K562 (cell line): ENCODE measurements around the gene LINGO4. TPM values are rescaled to one million over a fixed set of nuclear protein-coding genes. Genes with fewer than 3 reads are reported as not detected.

Experiments used
- BCLAF1 ChIP-seq, 2 experiments: fragments of 450-650 bp in 1 of 2; IDR thresholded peaks; 2 replicates each; pipeline ENCODE4 v1.6.1; 2011 to 2017; ENCODE audit warnings: low read depth in 2 of 2, antibody characterized with exemption in 1 of 2, borderline replicate concordance in 1 of 2, low read length in 1 of 2, mild to moderate bottlenecking in 1 of 2, mixed read lengths in 1 of 2; ENCODE audit not compliant: control insufficient read depth in 1 of 2
- CBFB ChIP-seq: sonication (generic); formaldehyde crosslinking; IDR thresholded peaks from 2 replicates; pipeline ENCODE4 v1.4.0; 2020; ENCODE audit warnings: mild to moderate bottlenecking, missing genetic modification reagents
- CREB3 ChIP-seq: fragments of 450-650 bp; conservative IDR thresholded peaks from 2 replicates; pipeline ENCODE4 v1.6.1; 2016; ENCODE audit warnings: missing genetic modification characterization, low read depth, mild to moderate bottlenecking, missing compliant biosample characterization, moderate library complexity
- ELF2 ChIP-seq: fragments of 250-450 bp; sonication (Bioruptor Pico); IDR thresholded peaks from 2 replicates; pipeline ENCODE4 v1.5.0; 2021; ENCODE audit warnings: mild to moderate bottlenecking
- FOXK1 ChIP-seq: sonication (generic); formaldehyde crosslinking; IDR thresholded peaks from 2 replicates; pipeline ENCODE4 v1.8.0; 2022; ENCODE audit warnings: missing genetic modification reagents, mild to moderate bottlenecking, borderline replicate concordance
- GABPB1 ChIP-seq: sonication (generic); formaldehyde crosslinking; IDR thresholded peaks from 2 replicates; pipeline ENCODE4 v1.8.0; 2022; ENCODE audit warnings: mild to moderate bottlenecking, missing genetic modification reagents
- GATA2 ChIP-seq: sonication (generic); formaldehyde crosslinking; IDR thresholded peaks from 2 replicates; pipeline ENCODE4 v1.4.0; 2020; ENCODE audit warnings: mild to moderate bottlenecking, missing genetic modification reagents
- NEUROD1 ChIP-seq: fragments of 150-350 bp; IDR thresholded peaks from 2 replicates; pipeline ENCODE4 v1.6.1; 2014; ENCODE audit warnings: borderline replicate concordance, low read length, low read depth; ENCODE audit not compliant: partially characterized antibody
- TBP ChIP-seq: optimal IDR thresholded peaks from 2 replicates; pipeline ENCODE3; 2011; ENCODE audit warnings: low read depth, low read length, improper control_type of control experiment
- ZNF561 ChIP-seq: fragments of 450-650 bp; formaldehyde crosslinking; conservative IDR thresholded peaks from 2 replicates; pipeline ENCODE4 v1.4.0; 2020; ENCODE audit warnings: mild to moderate bottlenecking, moderate library complexity
- polyA plus RNA-seq, 8 experiments: library from polyadenylated mRNA; depleted of rRNA in 4 of 8; stranded (reverse) in 5 of 8; unstranded in 3 of 8; fragments of >200 nt; fragmentation: Nextera tagmentation in 2 of 8; fragmentation: Illumina TruSeq in 1 of 8; extraction: Ambion mirVana in 2 of 8; extraction: Trizol in 1 of 8; gene quantifications; 2 replicates each; pipeline versions ENCODE4 v1.2.1 to v1.2.3, GENCODE V29; 2011 to 2014; ENCODE audit warnings: inconsistent platforms in 1 of 8, missing spikeins in 1 of 8
- total RNA-seq, 7 experiments: library from RNA; depleted of rRNA in 6 of 7; stranded (reverse); fragments of >200 nt in 6 of 7; fragmentation: Illumina TruSeq in 2 of 7; extraction: Trizol in 2 of 7; gene quantifications; 2 replicates each; pipeline versions ENCODE4 v1.2.1 to v1.2.3, GENCODE V29; 2011 to 2021; ENCODE audit warnings: low replicate concordance in 1 of 7
- TF ChIP-seq, protein P1 (sequence below), 2 experiments: fragments of 450-650 bp in 1 of 2; sonication (generic) in 1 of 2; formaldehyde crosslinking in 1 of 2; IDR thresholded peaks; 2 replicates each; pipeline versions ENCODE4 v1.7.1 to v1.9.0; 2016 to 2022; ENCODE audit warnings: inconsistent platforms in 1 of 2, mild to moderate bottlenecking in 1 of 2, missing genetic modification reagents in 1 of 2

Gene LINGO4
- total and polyA plus RNA-seq, 9 of the 15 experiments (the other 6 are each of a cell fraction or from before 2014, with no cell fraction given), result not detected

GRCh38 chr1:151762941-151763921 lies 42.0 kb downstream of the LINGO4 start, which contains the start of gene MRPL9 (continued):
- TF ChIP-seq FOXK1 (peak; percentile 86; the same call in 1 of the 2 replicates), TBP (peak; percentile 85), ZNF561 (no peak), ELF2 (CRISPR knock-in tag) (0 out of 2 replicates have a peak, but pooled peaks have one; percentile 23), CREB3 (tag) (0 out of 2 replicates have a peak, but pooled peaks have one; percentile 30), BCLAF1 (IDR thresholded peaks at IDR 0.05; ENCODE audit: borderline replicate concordance in 1 of 2, control insufficient read depth in 1 of 2, low read depth in 2 of 2, low read length in 1 of 2) (0 out of 4 replicates have a peak, but pooled peaks of 1 of the 2 experiments have one; percentile 25), CBFB (CRISPR knock-in tag) (0 out of 2 replicates have a peak, but pooled peaks have one; percentile 51), GABPB1 (CRISPR knock-in tag) (peak; percentile 79), NEUROD1 (peak; percentile 49), GATA2 (0 out of 2 replicates have a peak, but pooled peaks have one; percentile 18)
- TF ChIP-seq, protein P1, sequence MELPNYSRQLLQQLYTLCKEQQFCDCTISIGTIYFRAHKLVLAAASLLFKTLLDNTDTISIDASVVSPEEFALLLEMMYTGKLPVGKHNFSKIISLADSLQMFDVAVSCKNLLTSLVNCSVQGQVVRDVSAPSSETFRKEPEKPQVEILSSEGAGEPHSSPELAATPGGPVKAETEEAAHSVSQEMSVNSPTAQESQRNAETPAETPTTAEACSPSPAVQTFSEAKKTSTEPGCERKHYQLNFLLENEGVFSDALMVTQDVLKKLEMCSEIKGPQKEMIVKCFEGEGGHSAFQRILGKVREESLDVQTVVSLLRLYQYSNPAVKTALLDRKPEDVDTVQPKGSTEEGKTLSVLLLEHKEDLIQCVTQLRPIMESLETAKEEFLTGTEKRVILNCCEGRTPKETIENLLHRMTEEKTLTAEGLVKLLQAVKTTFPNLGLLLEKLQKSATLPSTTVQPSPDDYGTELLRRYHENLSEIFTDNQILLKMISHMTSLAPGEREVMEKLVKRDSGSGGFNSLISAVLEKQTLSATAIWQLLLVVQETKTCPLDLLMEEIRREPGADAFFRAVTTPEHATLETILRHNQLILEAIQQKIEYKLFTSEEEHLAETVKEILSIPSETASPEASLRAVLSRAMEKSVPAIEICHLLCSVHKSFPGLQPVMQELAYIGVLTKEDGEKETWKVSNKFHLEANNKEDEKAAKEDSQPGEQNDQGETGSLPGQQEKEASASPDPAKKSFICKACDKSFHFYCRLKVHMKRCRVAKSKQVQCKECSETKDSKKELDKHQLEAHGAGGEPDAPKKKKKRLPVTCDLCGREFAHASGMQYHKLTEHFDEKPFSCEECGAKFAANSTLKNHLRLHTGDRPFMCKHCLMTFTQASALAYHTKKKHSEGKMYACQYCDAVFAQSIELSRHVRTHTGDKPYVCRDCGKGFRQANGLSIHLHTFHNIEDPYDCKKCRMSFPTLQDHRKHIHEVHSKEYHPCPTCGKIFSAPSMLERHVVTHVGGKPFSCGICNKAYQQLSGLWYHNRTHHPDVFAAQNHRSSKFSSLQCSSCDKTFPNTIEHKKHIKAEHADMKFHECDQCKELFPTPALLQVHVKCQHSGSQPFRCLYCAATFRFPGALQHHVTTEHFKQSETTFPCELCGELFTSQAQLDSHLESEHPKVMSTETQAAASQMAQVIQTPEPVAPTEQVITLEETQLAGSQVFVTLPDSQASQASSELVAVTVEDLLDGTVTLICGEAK (IDR thresholded peaks at IDR 0.05), result peak; percentile 40; the same call in 1 of the 2 replicates
- TF ChIP-seq, protein P1 (CRISPR knock-in tag; IDR thresholded peaks at IDR 0.05), result no peak
